SK-N-SH (cell line): ENCODE results near the gene IL26. TPM values are rescaled to one million over a fixed set of nuclear protein-coding genes. Genes with fewer than 3 reads are reported as not detected.

Experiments
- CTCF ChIA-PET: fragments of 300-600, 350-600 bp; formaldehyde crosslinking; extraction: SDS; loops from one replicate; lab custom pipeline; 2021; lab: Yijun Ruan, JAX
- POLR2A ChIA-PET: fragments of 350-600 bp; sonication (Branson Sonifier 250); formaldehyde crosslinking; extraction: SDS; loops from one replicate; lab custom pipeline; 2020; ENCODE audit warnings: antibody characterized with exemption, inconsistent platforms; lab: Yijun Ruan, JAX
- DNase-seq: peaks from one replicate; pipeline ENCODE4 v3.0.0; 2012
- H2AFZ ChIP-seq: fragments of 200-600 bp; sonication (generic); 2 replicates; pipeline ENCODE4 v1.8.1; 2016; ENCODE audit warnings: antibody characterized with exemption, mild to moderate bottlenecking, low read depth
- H3F3A ChIP-seq: fragments of 200-600 bp; sonication (generic); replicated peaks from 2 replicates; pipeline ENCODE3; 2016; ENCODE audit warnings: antibody characterized with exemption, mild to moderate bottlenecking; ENCODE audit not compliant: insufficient read depth
- H3K27ac ChIP-seq, 2 experiments: fragments of 200-500 bp in 1 of 2; fragments of 200-600 bp in 1 of 2; sonication (Bioruptor generic) in 1 of 2; sonication (generic), shearing (Covaris generic) in 1 of 2; 2 replicates each; pipeline versions ENCODE4 v1.5.1 to v1.6.1; 2014 to 2016; ENCODE audit warnings: low read depth in 2 of 2, inconsistent platforms in 1 of 2, low read length in 1 of 2, mild to moderate bottlenecking in 1 of 2, mixed read lengths in 1 of 2
- H3K27me3 ChIP-seq: fragments of 200-600 bp; sonication (generic), shearing (Covaris generic); 2 replicates; pipeline ENCODE4 v1.6.1; 2016; ENCODE audit warnings: mixed run types; ENCODE audit not compliant: insufficient read depth
- H3K36me3 ChIP-seq, 2 experiments: fragments of 200-500 bp in 1 of 2; fragments of 200-600 bp in 1 of 2; sonication (Bioruptor generic) in 1 of 2; sonication (generic) in 1 of 2; replicated peaks in 1 of 2; 2 replicates each; pipeline versions ENCODE3 to v1.5.1; 2014 to 2016; ENCODE audit warnings: low read length in 1 of 2, mild to moderate bottlenecking in 1 of 2; ENCODE audit not compliant: insufficient read depth in 2 of 2, control insufficient read depth in 1 of 2
- H3K4me1 ChIP-seq, 2 experiments: fragments of 200-500 bp in 1 of 2; fragments of 200-600 bp in 1 of 2; sonication (Bioruptor generic) in 1 of 2; sonication (generic), shearing (Covaris generic) in 1 of 2; 2 replicates each; pipeline versions ENCODE4 v1.5.1 to v1.6.1; 2014 to 2016; ENCODE audit warnings: low read depth in 1 of 2, low read length in 1 of 2, mixed run types in 1 of 2; ENCODE audit not compliant: insufficient read depth in 2 of 2, control insufficient read depth in 1 of 2
- H3K4me2 ChIP-seq: fragments of 200-600 bp; sonication (generic), shearing (Covaris generic); 2 replicates; pipeline ENCODE4 v1.6.1; 2017; ENCODE audit warnings: mixed run types
- H3K4me3 ChIP-seq, 2 experiments: fragments of 200-500 bp in 1 of 2; fragments of 200-600 bp in 1 of 2; sonication (Bioruptor generic) in 1 of 2; sonication (generic), shearing (Covaris generic) in 1 of 2; 2 replicates each; pipeline versions ENCODE4 v1.5.1 to v1.8.1; 2014 to 2016; ENCODE audit warnings: low read depth in 2 of 2, inconsistent platforms in 1 of 2, low read length in 1 of 2, mild to moderate bottlenecking in 1 of 2, mixed read lengths in 1 of 2, moderate library complexity in 1 of 2
- H3K79me2 ChIP-seq: fragments of 200-600 bp; sonication (generic); 2 replicates; pipeline ENCODE4 v1.8.1; 2017; ENCODE audit warnings: mild to moderate bottlenecking; ENCODE audit not compliant: insufficient read depth
- H3K9ac ChIP-seq: fragments of 200-600 bp; sonication (generic); 2 replicates; pipeline ENCODE4 v1.6.1; 2017; ENCODE audit warnings: mixed run types
- H3K9me2 ChIP-seq: fragments of 200-600 bp; sonication (generic); 2 replicates; pipeline ENCODE4 v1.6.1; 2017; ENCODE audit warnings: mixed run types
- H3K9me3 ChIP-seq: fragments of 200-600 bp; sonication (generic); 2 replicates; pipeline ENCODE4 v1.6.1; 2017; ENCODE audit warnings: mixed run types, mild to moderate bottlenecking, moderate library complexity
- H4K20me1 ChIP-seq: fragments of 200-600 bp; sonication (generic); 2 replicates; pipeline ENCODE4 v1.6.1; 2017; ENCODE audit warnings: mild to moderate bottlenecking, mixed run types; ENCODE audit not compliant: insufficient read depth
- EP300 ChIP-seq, 2 experiments: IDR thresholded peaks; 2 replicates each; pipeline versions ENCODE4 v1.4.0 to v1.6.1; 2012; ENCODE audit warnings: borderline replicate concordance in 1 of 2, low read depth in 1 of 2, low read length in 1 of 2
- GATA2 ChIP-seq: sonication (generic); formaldehyde crosslinking; IDR thresholded peaks from 2 replicates; pipeline ENCODE4 v1.5.0; 2020; ENCODE audit warnings: mild to moderate bottlenecking, missing genetic modification reagents
- MEF2A ChIP-seq: IDR thresholded peaks from 2 replicates; pipeline ENCODE4 v1.4.0; 2012; ENCODE audit warnings: low read depth, borderline replicate concordance
- MXI1 ChIP-seq: IDR thresholded peaks from 2 replicates; pipeline ENCODE4 v1.6.1; 2012; ENCODE audit warnings: mild to moderate bottlenecking, low read depth, low read length, improper control_type of control experiment
- POLR2AphosphoS5 ChIP-seq: IDR thresholded peaks from 2 replicates; pipeline ENCODE4 v1.6.1; 2012; ENCODE audit warnings: low read depth, low read length
- YY1 ChIP-seq: IDR thresholded peaks from 2 replicates; pipeline ENCODE4 v1.4.0; 2012; ENCODE audit warnings: low read depth, mild to moderate bottlenecking
- WGBS: methylation state at CpG from one replicate; pipeline ENCODE4 v1.1.6; 2017; ENCODE audit warnings: low lambda C conversion rate; 5-methylcytosine and 5-hydroxymethylcytosine counted together
- polyA plus RNA-seq, 3 experiments: library from polyadenylated mRNA; depleted of rRNA; stranded (reverse); fragments of >200 nt; gene quantifications; 2 replicates each; pipeline ENCODE4 v1.2.3, GENCODE V29; 2012
- TF ChIP-seq, protein P1 (sequence below): IDR thresholded peaks from 2 replicates; pipeline ENCODE4 v1.6.1; 2012; ENCODE audit warnings: mild to moderate bottlenecking, low read depth, low read length, moderate library complexity
- TF ChIP-seq, protein P2 (sequence below): IDR thresholded peaks from 2 replicates; pipeline ENCODE4 v1.4.0; 2012; ENCODE audit warnings: low read depth, borderline replicate concordance
- TF ChIP-seq, protein P3 (sequence below): IDR thresholded peaks from 2 replicates; pipeline ENCODE4 v1.4.0; 2012; ENCODE audit warnings: low read depth, borderline replicate concordance
- TF ChIP-seq, protein P4 (sequence below): fragments of 150-350 bp; IDR thresholded peaks from 2 replicates; pipeline ENCODE4 v1.6.1; 2016; ENCODE audit warnings: mild to moderate bottlenecking, low read depth, low read length

Gene IL26
- polyA plus RNA-seq, 1 of the 3 experiments (the other 2 are of a cell fraction): not detected

DNA sequence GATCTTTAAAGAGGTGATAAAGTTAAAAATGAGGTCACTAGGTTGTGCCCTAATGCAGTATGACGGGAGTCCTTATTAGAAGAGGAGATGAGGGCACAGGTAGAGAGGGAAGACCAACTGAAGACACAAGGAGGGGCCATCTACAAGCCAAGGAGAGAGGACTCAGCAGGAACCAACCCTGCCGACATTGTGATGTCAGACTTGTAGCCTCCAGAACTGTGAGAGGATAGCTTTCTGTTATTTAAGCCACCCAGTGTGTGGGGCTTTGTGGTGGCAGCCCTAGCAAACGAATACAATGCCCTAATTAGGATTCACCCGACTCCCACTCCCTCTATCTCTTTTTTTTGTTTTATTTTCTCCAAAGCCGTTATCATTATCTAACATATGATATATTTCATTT, 7.9 kb upstream of the IL26 start:
- POLR2A ChIA-PET: no interaction called here
- WGBS: 63% methylated on average over 5 of the region's 5 CpGs
- H3F3A ChIP-seq: no peaks in the 10 kb centered on the region
- H3K9ac ChIP-seq: no peak overlapping the region
- no peaks in the 10 kb centered on the region for H3K9me3 ChIP-seq
- no peak overlapping the region for H2AFZ ChIP-seq
- no peaks in the 10 kb centered on the region for H4K20me1 ChIP-seq
- no peak overlapping the region for H3K4me2 ChIP-seq
- no peak overlapping the region for H3K27ac ChIP-seq
- H3K4me3 ChIP-seq: no peak overlapping the region
- no peaks in the 10 kb centered on the region for H3K27me3 ChIP-seq
- CTCF ChIA-PET: interaction anchor here (1.1 to 2.1 kb wide), 2 partner anchors 10 to 12 kb away, joined by 3 to 11 read pairs; no protein-coding TSS in a partner anchor
- no peaks in the 10 kb centered on the region; a peak in 2 of 4 replicates for H3K4me1 ChIP-seq
- no peaks in the 10 kb centered on the region for H3K9me2 ChIP-seq
- DNase-seq: no peak
- TF ChIP-seq MXI1 (no peak), YY1 (no peak), GATA2 (no peak), EP300 (IDR thresholded peaks at IDR 0.05; ENCODE audit: borderline replicate concordance in 1 of 2, low read depth in 1 of 2, low read length in 1 of 2) (no peak)
- TF ChIP-seq, protein P1, sequence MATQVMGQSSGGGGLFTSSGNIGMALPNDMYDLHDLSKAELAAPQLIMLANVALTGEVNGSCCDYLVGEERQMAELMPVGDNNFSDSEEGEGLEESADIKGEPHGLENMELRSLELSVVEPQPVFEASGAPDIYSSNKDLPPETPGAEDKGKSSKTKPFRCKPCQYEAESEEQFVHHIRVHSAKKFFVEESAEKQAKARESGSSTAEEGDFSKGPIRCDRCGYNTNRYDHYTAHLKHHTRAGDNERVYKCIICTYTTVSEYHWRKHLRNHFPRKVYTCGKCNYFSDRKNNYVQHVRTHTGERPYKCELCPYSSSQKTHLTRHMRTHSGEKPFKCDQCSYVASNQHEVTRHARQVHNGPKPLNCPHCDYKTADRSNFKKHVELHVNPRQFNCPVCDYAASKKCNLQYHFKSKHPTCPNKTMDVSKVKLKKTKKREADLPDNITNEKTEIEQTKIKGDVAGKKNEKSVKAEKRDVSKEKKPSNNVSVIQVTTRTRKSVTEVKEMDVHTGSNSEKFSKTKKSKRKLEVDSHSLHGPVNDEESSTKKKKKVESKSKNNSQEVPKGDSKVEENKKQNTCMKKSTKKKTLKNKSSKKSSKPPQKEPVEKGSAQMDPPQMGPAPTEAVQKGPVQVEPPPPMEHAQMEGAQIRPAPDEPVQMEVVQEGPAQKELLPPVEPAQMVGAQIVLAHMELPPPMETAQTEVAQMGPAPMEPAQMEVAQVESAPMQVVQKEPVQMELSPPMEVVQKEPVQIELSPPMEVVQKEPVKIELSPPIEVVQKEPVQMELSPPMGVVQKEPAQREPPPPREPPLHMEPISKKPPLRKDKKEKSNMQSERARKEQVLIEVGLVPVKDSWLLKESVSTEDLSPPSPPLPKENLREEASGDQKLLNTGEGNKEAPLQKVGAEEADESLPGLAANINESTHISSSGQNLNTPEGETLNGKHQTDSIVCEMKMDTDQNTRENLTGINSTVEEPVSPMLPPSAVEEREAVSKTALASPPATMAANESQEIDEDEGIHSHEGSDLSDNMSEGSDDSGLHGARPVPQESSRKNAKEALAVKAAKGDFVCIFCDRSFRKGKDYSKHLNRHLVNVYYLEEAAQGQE: no peak
- TF ChIP-seq, protein P2, sequence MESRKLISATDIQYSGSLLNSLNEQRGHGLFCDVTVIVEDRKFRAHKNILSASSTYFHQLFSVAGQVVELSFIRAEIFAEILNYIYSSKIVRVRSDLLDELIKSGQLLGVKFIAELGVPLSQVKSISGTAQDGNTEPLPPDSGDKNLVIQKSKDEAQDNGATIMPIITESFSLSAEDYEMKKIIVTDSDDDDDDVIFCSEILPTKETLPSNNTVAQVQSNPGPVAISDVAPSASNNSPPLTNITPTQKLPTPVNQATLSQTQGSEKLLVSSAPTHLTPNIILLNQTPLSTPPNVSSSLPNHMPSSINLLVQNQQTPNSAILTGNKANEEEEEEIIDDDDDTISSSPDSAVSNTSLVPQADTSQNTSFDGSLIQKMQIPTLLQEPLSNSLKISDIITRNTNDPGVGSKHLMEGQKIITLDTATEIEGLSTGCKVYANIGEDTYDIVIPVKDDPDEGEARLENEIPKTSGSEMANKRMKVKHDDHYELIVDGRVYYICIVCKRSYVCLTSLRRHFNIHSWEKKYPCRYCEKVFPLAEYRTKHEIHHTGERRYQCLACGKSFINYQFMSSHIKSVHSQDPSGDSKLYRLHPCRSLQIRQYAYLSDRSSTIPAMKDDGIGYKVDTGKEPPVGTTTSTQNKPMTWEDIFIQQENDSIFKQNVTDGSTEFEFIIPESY: no peak
- TF ChIP-seq, protein P3, sequence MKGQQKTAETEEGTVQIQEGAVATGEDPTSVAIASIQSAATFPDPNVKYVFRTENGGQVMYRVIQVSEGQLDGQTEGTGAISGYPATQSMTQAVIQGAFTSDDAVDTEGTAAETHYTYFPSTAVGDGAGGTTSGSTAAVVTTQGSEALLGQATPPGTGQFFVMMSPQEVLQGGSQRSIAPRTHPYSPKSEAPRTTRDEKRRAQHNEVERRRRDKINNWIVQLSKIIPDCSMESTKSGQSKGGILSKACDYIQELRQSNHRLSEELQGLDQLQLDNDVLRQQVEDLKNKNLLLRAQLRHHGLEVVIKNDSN: no peak
- no peaks in the 10 kb centered on the region for H3K79me2 ChIP-seq
- no peaks in the 10 kb centered on the region for H3K36me3 ChIP-seq

DNA sequence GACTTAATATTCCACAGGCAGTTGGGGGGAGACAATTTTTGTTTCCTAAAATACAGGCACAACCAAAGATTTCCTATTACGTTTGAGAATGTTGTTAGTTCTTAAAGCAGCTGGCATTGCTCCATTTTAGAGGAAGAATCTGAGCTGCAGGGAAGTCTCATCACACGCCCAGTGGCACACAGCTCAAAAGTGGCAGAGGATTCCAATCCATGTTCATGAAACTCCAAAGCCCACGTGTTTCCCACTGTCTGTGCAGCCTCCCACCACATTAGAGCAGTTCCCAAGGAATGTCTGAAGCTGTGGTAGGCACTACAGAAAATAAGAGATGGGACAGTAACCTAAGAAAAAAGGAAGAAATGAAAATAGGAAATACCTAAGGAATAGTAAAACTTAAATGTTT, 6.1 kb upstream of the IL26 start:
- H3K27ac ChIP-seq: no peak overlapping the region
- no peaks in the 10 kb centered on the region for H3K9me2 ChIP-seq
- no peaks in the 10 kb centered on the region for H3K4me1 ChIP-seq
- no peak overlapping the region for H3K4me3 ChIP-seq
- POLR2A ChIA-PET: interaction anchor here (0.5 kb wide), 1 partner anchor 143 kb away, joined by 3 read pairs; no protein-coding TSS in a partner anchor
- no peaks in the 10 kb centered on the region for H3K36me3 ChIP-seq
- H3K9me3 ChIP-seq: no peaks in the 10 kb centered on the region
- no peaks in the 10 kb centered on the region for H4K20me1 ChIP-seq
- TF ChIP-seq, protein P4, sequence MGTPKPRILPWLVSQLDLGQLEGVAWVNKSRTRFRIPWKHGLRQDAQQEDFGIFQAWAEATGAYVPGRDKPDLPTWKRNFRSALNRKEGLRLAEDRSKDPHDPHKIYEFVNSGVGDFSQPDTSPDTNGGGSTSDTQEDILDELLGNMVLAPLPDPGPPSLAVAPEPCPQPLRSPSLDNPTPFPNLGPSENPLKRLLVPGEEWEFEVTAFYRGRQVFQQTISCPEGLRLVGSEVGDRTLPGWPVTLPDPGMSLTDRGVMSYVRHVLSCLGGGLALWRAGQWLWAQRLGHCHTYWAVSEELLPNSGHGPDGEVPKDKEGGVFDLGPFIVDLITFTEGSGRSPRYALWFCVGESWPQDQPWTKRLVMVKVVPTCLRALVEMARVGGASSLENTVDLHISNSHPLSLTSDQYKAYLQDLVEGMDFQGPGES: no peak
- TF ChIP-seq, protein P1: no peak
- TF ChIP-seq MEF2A (no peak), POLR2AphosphoS5 (no peak)
- H3K9ac ChIP-seq: no peak overlapping the region
- no peak overlapping the region for H2AFZ ChIP-seq
- CTCF ChIA-PET: interaction anchor here (0.6 to 3.7 kb wide), 4 partner anchors 9 to 306 kb away, joined by 3 to 17 read pairs (median 7); no protein-coding TSS in a partner anchor
- H3K4me2 ChIP-seq: no peak overlapping the region
- no peaks in the 10 kb centered on the region for H3K27me3 ChIP-seq
- no peaks in the 10 kb centered on the region for H3F3A ChIP-seq
- H3K79me2 ChIP-seq: no peaks in the 10 kb centered on the region
- no peak for DNase-seq
- WGBS: 52% methylated on average over 3 of the region's 3 CpGs
